IMR-90 (cell line): ENCODE data around the gene SPAG16.

Experiments used
- CEBPB ChIP-seq: IDR thresholded peaks from 2 replicates; pipeline ENCODE4 v1.6.1; 2012; ENCODE audit warnings: low read depth, low read length, improper control_type of control experiment
- MAZ ChIP-seq: IDR thresholded peaks from 2 replicates; pipeline ENCODE4 v1.6.1; 2012; ENCODE audit warnings: low read depth, mild to moderate bottlenecking, low read length, improper control_type of control experiment, moderate library complexity, borderline replicate concordance
- POLR2A ChIP-seq: IDR thresholded peaks from 2 replicates; pipeline ENCODE4 v1.6.1; 2012; ENCODE audit warnings: mild to moderate bottlenecking, low read depth, low read length
- RCOR1 ChIP-seq: IDR thresholded peaks from 2 replicates; pipeline ENCODE4 v1.6.1; 2012; ENCODE audit warnings: mild to moderate bottlenecking, low read length, improper control_type of control experiment; ENCODE audit not compliant: insufficient replicate concordance
- RFX5 ChIP-seq: IDR thresholded peaks from 2 replicates; pipeline ENCODE4 v1.8.0; 2012; ENCODE audit warnings: low read depth, mild to moderate bottlenecking, low read length, moderate library complexity
- SMC3 ChIP-seq: fragments of 150-350 bp; IDR thresholded peaks from 2 replicates; pipeline ENCODE4 v1.6.1; 2016; ENCODE audit warnings: low read depth, mild to moderate bottlenecking, antibody characterized with exemption, low read length, moderate library complexity
- TF ChIP-seq, protein P1 (sequence below): conservative IDR thresholded peaks from 2 replicates; pipeline ENCODE4 v1.5.1; 2012; ENCODE audit warnings: mild to moderate bottlenecking, low read depth, low read length, improper control_type of control experiment
- TF ChIP-seq, protein P2 (sequence below): fragments of 150-350 bp; IDR thresholded peaks from 2 replicates; pipeline ENCODE4 v1.6.1; 2016; ENCODE audit warnings: low read depth, mild to moderate bottlenecking, low read length, moderate library complexity, borderline replicate concordance

DNA sequence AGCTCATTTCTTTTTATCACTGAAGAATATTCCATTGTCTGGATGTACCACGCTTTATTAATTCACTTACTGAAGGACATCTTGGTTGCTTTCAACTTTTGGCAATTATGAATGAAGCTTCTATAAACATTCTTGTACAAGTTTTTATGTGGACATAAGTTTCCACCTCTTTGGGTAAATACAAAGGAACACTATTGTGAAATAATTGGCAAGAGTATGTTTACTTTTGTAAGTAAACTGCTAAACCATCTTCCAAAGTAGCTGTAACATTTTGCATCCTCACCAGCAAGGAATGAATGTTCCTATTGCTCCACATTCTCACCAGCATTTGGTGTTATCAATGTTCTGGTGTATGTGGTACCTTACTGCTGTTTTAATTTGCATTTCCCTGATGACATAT, 1110.8 kb downstream of the SPAG16 start:
- no peak for TF ChIP-seq SMC3
- no peak for TF ChIP-seq RCOR1
- TF ChIP-seq, protein P1, sequence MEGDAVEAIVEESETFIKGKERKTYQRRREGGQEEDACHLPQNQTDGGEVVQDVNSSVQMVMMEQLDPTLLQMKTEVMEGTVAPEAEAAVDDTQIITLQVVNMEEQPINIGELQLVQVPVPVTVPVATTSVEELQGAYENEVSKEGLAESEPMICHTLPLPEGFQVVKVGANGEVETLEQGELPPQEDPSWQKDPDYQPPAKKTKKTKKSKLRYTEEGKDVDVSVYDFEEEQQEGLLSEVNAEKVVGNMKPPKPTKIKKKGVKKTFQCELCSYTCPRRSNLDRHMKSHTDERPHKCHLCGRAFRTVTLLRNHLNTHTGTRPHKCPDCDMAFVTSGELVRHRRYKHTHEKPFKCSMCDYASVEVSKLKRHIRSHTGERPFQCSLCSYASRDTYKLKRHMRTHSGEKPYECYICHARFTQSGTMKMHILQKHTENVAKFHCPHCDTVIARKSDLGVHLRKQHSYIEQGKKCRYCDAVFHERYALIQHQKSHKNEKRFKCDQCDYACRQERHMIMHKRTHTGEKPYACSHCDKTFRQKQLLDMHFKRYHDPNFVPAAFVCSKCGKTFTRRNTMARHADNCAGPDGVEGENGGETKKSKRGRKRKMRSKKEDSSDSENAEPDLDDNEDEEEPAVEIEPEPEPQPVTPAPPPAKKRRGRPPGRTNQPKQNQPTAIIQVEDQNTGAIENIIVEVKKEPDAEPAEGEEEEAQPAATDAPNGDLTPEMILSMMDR: no peak
- TF ChIP-seq, protein P2, sequence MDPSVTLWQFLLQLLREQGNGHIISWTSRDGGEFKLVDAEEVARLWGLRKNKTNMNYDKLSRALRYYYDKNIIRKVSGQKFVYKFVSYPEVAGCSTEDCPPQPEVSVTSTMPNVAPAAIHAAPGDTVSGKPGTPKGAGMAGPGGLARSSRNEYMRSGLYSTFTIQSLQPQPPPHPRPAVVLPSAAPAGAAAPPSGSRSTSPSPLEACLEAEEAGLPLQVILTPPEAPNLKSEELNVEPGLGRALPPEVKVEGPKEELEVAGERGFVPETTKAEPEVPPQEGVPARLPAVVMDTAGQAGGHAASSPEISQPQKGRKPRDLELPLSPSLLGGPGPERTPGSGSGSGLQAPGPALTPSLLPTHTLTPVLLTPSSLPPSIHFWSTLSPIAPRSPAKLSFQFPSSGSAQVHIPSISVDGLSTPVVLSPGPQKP: no peak
- TF ChIP-seq MAZ: no peak
- no peak for TF ChIP-seq POLR2A
- TF ChIP-seq RFX5: no peak
- TF ChIP-seq CEBPB: peak; percentile 56
